Neural cell (in vitro differentiated cells): ENCODE results near the gene PHOSPHO1. TPM values are rescaled to one million over a fixed set of nuclear protein-coding genes. Genes with fewer than 3 reads are reported as not detected.

Source experiments
- H2AFZ ChIP-seq: fragments of 200-600, 300-800 bp; sonication (generic), shearing (Covaris generic); 2 replicates; pipeline ENCODE4 v1.6.0; 2014; ENCODE audit warnings: low read depth, mild to moderate bottlenecking, antibody characterized with exemption, low read length, moderate library complexity
- H3F3A ChIP-seq: fragments of 200-600 bp; shearing (Covaris generic); 2 replicates; pipeline ENCODE4 v1.6.1; 2016; ENCODE audit warnings: mild to moderate bottlenecking, moderate library complexity, mixed read lengths, antibody characterized with exemption, low read length; ENCODE audit not compliant: insufficient read depth, poor library complexity, severe bottlenecking
- H3K27ac ChIP-seq: fragments of 200-600, 300-800 bp; sonication (generic), shearing (Covaris generic); 2 replicates; pipeline ENCODE4 v1.5.1; 2014; ENCODE audit warnings: mild to moderate bottlenecking, low read length, moderate library complexity
- H3K27me3 ChIP-seq: fragments of 300-800, 200-600 bp; sonication (generic), shearing (Covaris generic); 2 replicates; pipeline ENCODE4 v1.6.0; 2014; ENCODE audit warnings: mild to moderate bottlenecking, low read depth, low read length, moderate library complexity; ENCODE audit not compliant: insufficient read depth
- H3K36me3 ChIP-seq: fragments of 300-800, 200-600 bp; sonication (generic), shearing (Covaris generic); 2 replicates; pipeline ENCODE4 v1.5.1; 2014; ENCODE audit warnings: mild to moderate bottlenecking, antibody characterized with exemption, low read length, moderate library complexity; ENCODE audit not compliant: insufficient read depth
- H3K4me2 ChIP-seq: fragments of 300-800, 200-600 bp; sonication (generic), shearing (Covaris generic); 2 replicates; pipeline ENCODE4 v1.6.0; 2014; ENCODE audit warnings: mild to moderate bottlenecking, low read length
- H3K4me3 ChIP-seq: fragments of 300-800, 200-600 bp; sonication (generic), shearing (Covaris generic); 2 replicates; pipeline ENCODE4 v1.5.1; 2014; ENCODE audit warnings: mild to moderate bottlenecking, low read length, moderate library complexity
- H3K79me2 ChIP-seq: fragments of 200-600 bp; shearing (Covaris generic); replicated peaks from 2 replicates; pipeline ENCODE4 v1.6.0; 2014; ENCODE audit warnings: mild to moderate bottlenecking, low read length, moderate library complexity; ENCODE audit not compliant: insufficient read depth
- H3K9ac ChIP-seq: fragments of 300-800, 200-600 bp; sonication (generic), shearing (Covaris generic); 2 replicates; pipeline ENCODE4 v1.6.1; 2016; ENCODE audit warnings: mild to moderate bottlenecking, low read length, mixed read lengths
- H3K9me2 ChIP-seq: fragments of 200-600 bp; shearing (Covaris generic); 2 replicates; pipeline ENCODE4 v1.6.1; 2016; ENCODE audit warnings: mild to moderate bottlenecking, low read length, mixed read lengths; ENCODE audit not compliant: insufficient read depth
- H3K9me3 ChIP-seq: fragments of 200-600, 300-800 bp; sonication (generic), shearing (Covaris generic); 2 replicates; pipeline ENCODE4 v1.6.1; 2016; ENCODE audit warnings: mild to moderate bottlenecking, mixed run types, low read length, moderate library complexity, mixed read lengths
- H4K20me1 ChIP-seq: fragments of 200-600 bp; shearing (Covaris generic); 2 replicates; pipeline ENCODE4 v1.6.1; 2016; ENCODE audit warnings: mild to moderate bottlenecking, mixed run types; ENCODE audit not compliant: insufficient read depth
- EP300 ChIP-seq: fragments of 450-650 bp; conservative IDR thresholded peaks from 2 replicates; pipeline ENCODE4 v1.6.1; 2014; ENCODE audit warnings: antibody characterized with exemption, mild to moderate bottlenecking, moderate library complexity; ENCODE audit not compliant: poor library complexity, severe bottlenecking
- EZH2 ChIP-seq: fragments of 200-600, 300-800 bp; shearing (Covaris generic), sonication (generic); IDR thresholded peaks from 2 replicates; pipeline ENCODE4 v1.6.1; 2014; ENCODE audit warnings: antibody characterized with exemption, low read length, borderline replicate concordance, mild to moderate bottlenecking; ENCODE audit not compliant: insufficient read depth, poor library complexity, severe bottlenecking
- MXI1 ChIP-seq: fragments of 450-650 bp; conservative IDR thresholded peaks from 2 replicates; pipeline ENCODE4 v1.6.1; 2014; ENCODE audit warnings: antibody characterized with exemption, mild to moderate bottlenecking; ENCODE audit not compliant: poor library complexity, severe bottlenecking
- POLR2AphosphoS5 ChIP-seq: IDR thresholded peaks from 2 replicates; pipeline ENCODE4 v1.6.1; 2012
- RAD21 ChIP-seq: fragments of 450-650 bp; conservative IDR thresholded peaks from 2 replicates; pipeline ENCODE4 v1.6.1; 2014; ENCODE audit warnings: antibody characterized with exemption, mild to moderate bottlenecking, moderate library complexity
- REST ChIP-seq: IDR thresholded peaks from 2 replicates; pipeline ENCODE4 v1.6.1; 2012; ENCODE audit warnings: borderline replicate concordance
- SMC3 ChIP-seq: fragments of 450-650 bp; conservative IDR thresholded peaks from 2 replicates; pipeline ENCODE4 v1.6.1; 2014; ENCODE audit warnings: antibody characterized with exemption, mild to moderate bottlenecking, moderate library complexity; ENCODE audit not compliant: poor library complexity
- TAF1 ChIP-seq: IDR thresholded peaks from 2 replicates; pipeline ENCODE4 v1.6.1; 2012; ENCODE audit warnings: low read depth
- polyA plus RNA-seq: library from polyadenylated mRNA; depleted of rRNA; stranded (reverse); fragments of >200 nt; gene quantifications from 2 replicates; pipeline ENCODE4 v1.2.3, GENCODE V29; 2014
- TF ChIP-seq, protein P1 (sequence below): fragments of 450-650 bp; IDR thresholded peaks from 2 replicates; pipeline ENCODE4 v1.5.1; 2014; ENCODE audit warnings: antibody characterized with exemption, mild to moderate bottlenecking, moderate library complexity; ENCODE audit not compliant: poor library complexity, severe bottlenecking

Gene PHOSPHO1
- polyA plus RNA-seq, 1 donor from 2014 or later: not detected

GRCh38 chr17:49259663-49260010, 29.1 kb upstream of the PHOSPHO1 start:
- Histone ChIP-seq H3K9ac (no peak overlapping the region), H3K4me2 (no peak overlapping the region), H3K79me2 (no peaks in the 10 kb centered on the region), H3F3A (no peaks in the 10 kb centered on the region), H3K36me3 (no peaks in the 10 kb centered on the region), H3K27me3 (peaks cover 23% of the 10 kb centered on the region), H3K9me2 (no peaks in the 10 kb centered on the region), H3K9me3 (no peaks in the 10 kb centered on the region), H4K20me1 (no peaks in the 10 kb centered on the region), H3K27ac (no peak overlapping the region), H3K4me3 (peak overlapping the region; percentile 58), H2AFZ (no peak overlapping the region)
- TF ChIP-seq RAD21: no peak
- TF ChIP-seq EP300: no peak
- TF ChIP-seq MXI1: no peak
- no peak for TF ChIP-seq EZH2
- TF ChIP-seq, protein P1, sequence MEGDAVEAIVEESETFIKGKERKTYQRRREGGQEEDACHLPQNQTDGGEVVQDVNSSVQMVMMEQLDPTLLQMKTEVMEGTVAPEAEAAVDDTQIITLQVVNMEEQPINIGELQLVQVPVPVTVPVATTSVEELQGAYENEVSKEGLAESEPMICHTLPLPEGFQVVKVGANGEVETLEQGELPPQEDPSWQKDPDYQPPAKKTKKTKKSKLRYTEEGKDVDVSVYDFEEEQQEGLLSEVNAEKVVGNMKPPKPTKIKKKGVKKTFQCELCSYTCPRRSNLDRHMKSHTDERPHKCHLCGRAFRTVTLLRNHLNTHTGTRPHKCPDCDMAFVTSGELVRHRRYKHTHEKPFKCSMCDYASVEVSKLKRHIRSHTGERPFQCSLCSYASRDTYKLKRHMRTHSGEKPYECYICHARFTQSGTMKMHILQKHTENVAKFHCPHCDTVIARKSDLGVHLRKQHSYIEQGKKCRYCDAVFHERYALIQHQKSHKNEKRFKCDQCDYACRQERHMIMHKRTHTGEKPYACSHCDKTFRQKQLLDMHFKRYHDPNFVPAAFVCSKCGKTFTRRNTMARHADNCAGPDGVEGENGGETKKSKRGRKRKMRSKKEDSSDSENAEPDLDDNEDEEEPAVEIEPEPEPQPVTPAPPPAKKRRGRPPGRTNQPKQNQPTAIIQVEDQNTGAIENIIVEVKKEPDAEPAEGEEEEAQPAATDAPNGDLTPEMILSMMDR: no peak
- no peak for TF ChIP-seq POLR2AphosphoS5
- TF ChIP-seq REST: no peak
- TF ChIP-seq TAF1: no peak
- no peak for TF ChIP-seq SMC3

DNA sequence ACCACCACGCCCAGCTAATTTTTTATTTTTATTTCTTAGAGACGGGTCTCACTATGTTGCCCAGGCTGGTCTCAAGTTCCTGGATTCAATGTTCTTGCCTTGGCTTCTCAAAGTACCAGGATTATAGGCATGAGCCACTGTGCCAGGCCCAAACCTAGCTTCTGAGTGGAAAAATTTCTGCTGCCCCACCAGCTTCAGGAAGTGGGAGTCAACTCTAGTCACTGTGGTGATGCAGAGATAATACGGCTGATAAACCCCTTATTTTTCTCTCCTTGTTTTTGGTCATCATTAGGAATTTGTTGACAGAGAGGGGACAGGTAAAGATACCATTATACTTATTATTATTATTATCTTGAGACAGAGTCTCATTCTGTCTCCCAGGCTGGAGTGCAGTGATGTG, 27.8 kb upstream of the PHOSPHO1 start:
- Histone ChIP-seq H3K79me2 (no peaks in the 10 kb centered on the region), H4K20me1 (no peaks in the 10 kb centered on the region), H3K9me2 (no peaks in the 10 kb centered on the region), H3K4me2 (no peak overlapping the region), H3F3A (no peaks in the 10 kb centered on the region), H3K27me3 (peaks cover 23% of the 10 kb centered on the region), H3K9ac (no peak overlapping the region), H2AFZ (no peak overlapping the region), H3K27ac (no peak overlapping the region), H3K4me3 (no peak overlapping the region), H3K36me3 (no peaks in the 10 kb centered on the region), H3K9me3 (no peaks in the 10 kb centered on the region)
- TF ChIP-seq RAD21 (no peak), MXI1 (no peak), TAF1 (no peak), REST (no peak), POLR2AphosphoS5 (no peak), EZH2 (no peak), SMC3 (no peak), EP300 (no peak)
- TF ChIP-seq, protein P1: no peak
